DMS 273 (cell line): Measurements from ENCODE around the gene RTN4R.

ENCODE experiments used
- DNase-seq: peaks from one replicate; lab custom pipeline; 2025; ENCODE audit not compliant: unreplicated experiment; lab: John Stamatoyannopoulos, UW

The RTN4R gene

DNA sequence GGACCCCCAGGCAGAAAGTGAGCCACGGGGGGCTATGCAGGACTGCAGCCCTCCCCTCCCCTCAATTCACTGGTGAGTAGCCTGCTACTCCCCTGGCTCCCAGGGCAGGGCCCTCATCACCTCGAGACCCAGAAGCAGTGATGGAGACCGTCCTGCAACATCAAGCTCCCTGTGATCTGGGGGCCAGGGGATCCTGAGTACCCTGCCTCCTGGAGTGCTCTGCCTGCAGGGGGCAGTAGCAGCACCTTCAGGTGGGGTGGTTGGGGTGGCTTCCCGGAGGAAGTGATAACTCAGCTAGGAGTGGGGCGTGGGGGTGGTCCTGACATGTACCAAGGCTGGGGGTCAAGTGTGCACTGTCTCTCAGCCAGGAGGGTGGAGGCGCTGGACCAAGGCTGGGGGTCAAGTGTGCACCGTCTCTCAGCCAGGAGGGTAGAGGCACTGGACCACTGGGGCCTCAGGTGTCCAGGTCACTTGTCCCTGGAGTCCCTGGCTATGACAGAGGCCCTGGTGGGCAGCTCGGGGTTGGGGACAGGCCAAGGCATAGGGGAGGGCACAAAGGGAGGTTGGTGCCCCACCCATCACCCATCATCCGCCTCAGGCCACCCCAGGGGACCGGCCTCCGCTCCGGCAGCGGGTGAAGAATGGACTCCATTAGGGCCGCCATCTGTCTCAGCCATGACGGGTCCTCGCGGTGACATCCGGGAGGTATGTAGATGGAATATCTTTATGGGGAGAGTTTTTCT is 9.4 kb downstream of the RTN4R start:
- DNase-seq: no peak

DNA sequence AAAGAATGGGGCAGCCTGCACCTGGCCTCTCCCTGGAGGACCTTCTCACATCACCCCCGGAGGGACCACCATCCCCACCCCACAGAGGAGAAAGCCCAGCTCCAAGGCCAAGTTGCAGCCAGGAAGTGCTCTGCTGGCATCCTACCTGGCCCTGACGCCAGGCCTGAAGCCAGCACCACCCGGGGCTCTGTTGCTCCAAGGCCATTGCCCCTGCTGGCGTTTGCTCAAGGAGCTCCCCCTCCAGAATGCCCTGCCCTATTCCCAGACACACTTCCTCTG is 10.2 kb downstream of the RTN4R start:
- DNase-seq: no peak

DNA sequence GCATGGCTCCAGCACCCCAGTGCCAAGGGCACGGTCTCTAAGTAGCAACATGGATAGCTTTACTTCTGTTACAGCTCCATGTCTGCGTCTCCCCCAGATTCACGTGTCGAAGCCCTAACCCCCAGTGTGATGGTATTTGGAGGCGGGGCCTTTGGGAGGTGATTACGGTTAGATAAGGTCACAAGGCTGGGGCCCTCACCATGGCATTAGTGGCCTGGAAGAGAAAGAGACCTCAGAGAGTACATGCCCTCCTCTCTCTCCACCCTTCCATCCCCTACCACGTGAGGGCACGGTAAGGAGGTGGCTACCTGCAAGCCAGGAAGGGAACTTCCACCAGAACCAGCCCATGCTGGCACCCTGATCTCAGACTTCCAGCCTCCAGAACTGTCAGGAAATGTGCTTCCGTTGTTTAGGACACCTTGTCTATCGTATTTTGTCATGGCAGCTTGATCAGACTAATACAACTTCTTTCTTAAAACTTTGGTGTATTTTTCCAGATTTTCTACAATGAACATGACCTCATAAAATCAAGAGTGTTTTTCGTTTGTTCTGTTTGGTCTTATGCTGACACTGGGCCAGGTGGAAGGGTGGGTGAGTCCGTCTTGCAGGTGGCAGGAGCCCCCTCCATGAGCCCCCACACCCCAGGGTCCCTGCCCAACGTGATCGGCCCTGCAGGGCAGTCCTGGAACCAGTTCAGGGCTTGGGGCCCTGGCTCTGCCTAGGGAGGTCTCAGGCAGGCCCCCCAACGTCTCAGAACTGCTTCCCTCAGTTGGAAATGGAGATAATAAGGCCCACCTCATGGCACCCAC is 10.7 kb downstream of the RTN4R start:
- DNase-seq: no peak

DNA sequence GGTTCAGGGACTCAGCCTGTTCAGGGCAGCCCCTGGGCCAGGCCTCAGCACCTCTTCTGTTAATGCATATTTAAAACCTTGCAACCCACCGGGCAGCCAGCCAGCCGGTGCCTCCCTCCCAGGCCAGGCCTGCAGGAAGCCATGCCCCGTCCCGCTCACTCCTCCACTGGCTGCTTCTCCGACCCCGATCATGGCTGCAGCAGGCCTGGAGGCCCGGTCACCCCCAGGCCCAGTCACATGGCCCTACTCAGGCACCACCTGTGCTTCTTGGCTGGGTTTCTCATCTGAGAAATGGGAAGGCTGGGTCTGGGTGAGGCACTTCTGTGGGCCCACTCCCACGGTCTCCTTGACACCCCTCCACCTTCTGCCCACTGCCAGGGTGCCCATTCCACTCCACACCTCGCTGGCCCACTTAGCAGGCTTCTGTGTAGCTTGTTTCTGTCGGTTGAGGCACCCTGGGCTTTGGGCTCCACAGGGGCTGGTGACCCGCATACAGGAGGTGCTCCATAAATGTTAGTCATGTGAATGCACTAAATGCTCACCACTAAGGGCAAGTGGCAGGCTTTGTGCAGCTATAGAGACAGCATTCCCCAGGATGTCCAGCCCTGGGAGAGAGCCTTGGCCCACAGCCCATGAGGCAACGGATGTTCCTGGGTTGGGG is 11.4 kb downstream of the RTN4R start:
- DNase-seq: peak; percentile 19

DNA sequence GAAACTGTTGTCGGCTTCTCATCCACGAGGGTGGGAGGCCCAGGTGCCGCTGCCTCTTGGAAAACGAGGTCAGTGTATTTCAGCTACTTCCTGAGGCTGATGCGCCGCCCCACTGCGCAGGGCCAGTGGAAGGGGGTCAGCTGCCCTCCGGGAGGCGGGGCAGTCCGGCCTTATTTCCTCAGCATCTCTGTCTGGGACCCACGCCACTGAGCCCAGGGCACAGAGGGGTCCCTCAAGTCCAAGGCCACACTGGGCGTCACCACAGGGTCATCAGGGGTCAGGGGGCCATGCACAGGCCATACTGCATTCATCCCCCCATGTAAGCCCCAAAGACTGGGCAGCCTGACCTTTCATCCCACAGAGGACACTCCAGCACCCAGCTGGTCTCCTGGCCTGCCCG is 12.1 kb downstream of the RTN4R start:
- no peak for DNase-seq

DNA sequence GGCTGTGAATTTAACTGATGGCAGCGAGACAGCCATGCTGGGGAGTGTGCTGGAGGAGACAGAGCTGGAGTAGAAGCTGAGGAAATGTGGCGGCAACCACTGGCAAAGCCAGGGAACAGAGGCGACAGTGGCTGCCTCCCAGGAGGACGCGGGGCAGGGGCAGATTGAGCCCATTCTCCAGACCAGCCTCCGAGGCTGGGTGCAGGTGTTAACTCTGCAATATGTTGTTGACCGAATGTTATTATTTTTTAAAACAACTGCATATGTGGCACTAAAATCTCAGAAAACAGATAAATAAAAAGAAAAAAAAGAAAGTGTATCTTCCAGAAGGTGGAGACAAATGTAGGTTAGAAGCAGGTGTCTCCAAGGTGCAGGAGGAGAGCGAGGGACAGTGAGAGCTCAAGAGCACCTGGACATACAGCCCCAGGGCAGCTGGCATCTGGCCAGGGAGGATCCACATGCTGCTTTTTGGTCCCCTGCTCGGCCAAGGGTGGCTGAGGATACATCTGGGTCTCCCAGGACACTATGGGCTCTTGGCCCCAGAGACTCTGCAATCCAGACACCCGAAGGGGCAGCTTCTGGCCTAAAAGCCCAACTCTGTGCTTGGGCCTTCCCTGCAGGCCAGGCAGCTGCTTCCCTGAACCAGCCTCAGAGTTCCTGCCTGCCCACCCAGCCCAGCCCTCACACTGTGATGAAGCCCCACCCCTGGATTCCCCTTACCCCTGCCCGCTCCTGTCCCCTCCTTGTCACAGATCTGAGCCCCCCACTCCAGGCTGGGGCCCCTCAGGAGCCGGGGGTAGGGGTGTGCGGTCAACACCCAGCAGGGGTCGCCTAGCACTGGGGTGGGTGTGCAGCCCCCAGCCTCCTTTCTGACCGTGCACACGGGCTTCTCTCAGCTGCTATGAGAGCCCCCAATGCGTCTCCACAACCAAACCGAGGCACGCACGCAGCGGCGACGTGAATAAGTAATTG is 12.9 kb downstream of the RTN4R start:
- no peak for DNase-seq

DNA sequence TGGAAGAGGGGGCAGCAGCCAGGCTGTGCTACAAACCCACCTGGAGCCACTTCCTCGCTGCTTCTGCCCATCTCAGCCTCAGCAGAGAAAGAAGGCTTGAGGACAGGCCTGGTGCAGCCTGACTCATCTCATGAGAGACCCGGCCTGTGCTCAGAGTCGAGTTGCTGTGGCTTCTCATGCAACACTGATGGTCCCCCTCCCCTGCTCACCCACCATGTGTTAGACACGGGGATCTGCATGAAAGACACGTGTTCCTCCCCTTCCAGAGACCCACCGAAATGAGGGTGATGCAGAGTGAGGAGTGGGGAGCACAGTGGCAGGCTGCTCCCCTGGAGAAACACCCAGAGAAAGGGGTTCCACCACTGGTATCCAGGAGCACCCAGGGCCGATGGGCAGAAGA is 15.0 kb downstream of the RTN4R start:
- DNase-seq: no peak

DNA sequence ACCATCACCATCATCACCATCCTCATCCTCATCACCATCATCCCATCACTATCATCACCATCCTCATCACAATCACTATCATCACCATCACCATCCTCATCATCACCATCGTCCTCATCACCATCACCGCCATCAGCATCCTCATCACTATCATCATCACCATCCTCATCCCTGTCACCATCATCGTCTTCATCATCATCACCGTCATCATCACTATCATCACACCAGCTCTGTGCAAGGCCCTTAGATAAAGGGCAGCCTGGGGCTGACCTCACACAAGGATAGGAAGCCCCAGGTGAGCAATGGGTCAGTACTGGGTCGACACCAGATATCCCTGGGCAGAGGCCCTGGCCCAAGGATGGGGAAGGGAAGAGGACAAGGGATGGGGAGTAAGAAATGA is 16.1 kb downstream of the RTN4R start:
- no peak for DNase-seq

DNA sequence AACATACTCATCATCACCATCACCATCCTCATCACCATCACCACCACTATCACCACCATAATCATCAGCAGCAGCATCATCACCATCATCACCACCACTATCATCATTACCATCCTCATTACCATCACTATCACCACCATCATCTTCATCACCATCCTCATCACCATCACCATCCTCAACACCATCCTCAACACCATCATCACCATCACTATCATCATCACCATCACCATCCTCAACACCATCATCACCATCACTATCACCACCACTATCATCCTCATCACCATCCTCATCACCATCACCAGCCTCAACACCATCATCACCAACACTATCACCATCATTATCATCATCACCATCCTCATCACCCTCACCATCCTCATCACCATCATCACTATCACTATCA is 16.6 kb downstream of the RTN4R start:
- no peak for DNase-seq

DNA sequence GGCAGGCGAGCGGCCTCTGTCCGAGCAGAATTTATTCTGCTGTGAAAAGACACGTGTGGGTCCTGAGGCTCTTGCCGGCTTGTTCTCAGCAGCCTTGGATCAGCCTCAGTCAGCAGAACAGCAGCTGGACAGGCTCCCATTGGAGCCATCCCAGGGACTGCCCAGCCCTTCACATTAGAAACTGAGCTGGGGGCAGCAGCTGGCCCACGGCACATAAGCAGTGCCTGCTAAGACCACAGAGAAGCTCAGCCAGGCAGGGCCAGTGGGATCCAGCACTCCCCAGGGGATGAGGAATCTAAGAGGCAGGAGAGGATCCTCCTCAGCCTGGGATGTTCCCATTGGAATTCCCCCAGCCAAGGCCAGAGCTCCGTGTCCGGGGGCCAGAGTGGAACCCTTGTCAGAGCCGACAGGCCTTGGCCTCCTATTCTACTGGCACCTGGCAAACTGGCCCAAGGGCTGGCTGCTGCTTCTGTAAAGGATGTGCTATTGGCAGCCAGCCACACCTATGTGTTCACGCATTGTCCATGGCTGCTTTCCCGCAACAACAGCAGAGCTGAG is 18.2 kb downstream of the RTN4R start:
- peak; percentile 50 for DNase-seq

DNA sequence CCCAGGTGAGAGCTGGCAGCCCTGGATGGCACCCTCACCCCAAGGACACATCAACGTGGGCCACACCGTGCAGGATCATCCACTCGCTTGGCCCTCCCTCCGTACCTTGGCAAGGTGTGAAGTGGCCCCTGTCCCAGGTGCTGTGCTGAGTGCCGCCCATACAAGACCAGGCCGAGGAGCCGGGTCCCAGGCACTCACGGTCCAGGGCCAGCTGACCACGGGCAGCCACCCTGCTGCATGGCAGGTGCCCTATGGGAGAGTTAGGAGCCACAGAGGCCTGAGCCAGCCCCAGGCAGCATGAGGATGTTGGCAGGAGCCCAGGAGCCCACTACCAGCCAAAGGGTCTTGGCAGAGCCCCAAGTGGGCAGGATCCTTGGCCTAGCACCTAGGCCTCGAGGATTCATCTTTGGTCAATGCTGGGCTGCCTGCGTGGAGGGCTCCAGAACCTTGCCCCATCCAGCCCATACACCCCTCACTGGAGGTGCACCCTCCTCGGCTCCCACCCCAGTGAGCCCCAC is 19.6 kb downstream of the RTN4R start:
- no peak for DNase-seq

DNA sequence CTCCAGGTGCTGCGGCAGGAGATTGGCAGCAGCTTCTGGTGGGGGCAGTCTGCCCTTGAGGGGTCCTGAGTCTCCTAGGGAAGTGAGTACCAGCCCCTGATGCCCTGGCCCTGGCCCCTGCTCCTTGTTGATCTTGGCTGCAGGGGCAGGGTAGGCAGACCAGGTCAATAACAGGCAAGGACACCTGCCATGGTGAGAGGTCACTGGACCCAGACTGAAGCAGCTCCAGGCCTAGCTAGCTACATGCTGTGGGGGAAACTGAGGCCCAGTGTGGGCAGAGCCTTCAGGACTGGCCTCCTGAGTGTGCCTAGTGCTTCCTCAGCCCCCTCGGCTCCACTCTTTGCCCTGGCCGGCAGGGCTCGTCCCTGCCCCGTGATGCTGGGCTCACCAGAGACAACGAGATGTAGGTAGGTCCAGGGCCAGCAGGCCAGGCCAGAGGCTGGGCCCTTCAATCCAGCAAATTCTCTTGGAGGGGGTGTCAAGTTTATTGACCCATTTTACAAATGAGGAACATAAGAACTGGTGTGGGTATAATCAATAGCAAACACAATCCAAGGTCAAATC is 20.4 kb downstream of the RTN4R start:
- DNase-seq: no peak

DNA sequence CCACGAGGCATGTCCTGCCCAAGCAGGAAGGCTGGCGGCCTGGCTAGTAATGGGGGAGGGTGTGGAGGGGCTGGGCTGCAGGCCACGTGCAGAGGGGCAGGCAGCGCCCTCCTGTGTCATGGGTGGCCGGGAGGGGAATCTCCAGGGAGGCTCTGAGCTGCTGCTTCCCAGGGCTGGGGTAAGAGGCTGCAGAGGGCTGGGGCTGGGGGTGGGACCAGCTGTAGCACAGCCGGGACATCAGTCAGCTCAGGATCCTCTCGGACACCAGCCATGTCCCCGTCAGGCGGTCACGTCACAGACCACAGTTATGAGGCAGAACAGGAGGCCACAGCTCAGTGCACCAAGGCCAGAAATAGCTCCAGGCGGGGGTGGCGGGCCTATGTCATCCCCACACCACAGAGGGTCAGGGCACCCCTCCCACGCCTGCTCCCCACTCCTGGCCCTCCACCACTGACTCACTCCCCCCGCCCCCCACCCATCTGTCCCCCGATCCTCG is 21.1 kb downstream of the RTN4R start:
- DNase-seq: no peak

DNA sequence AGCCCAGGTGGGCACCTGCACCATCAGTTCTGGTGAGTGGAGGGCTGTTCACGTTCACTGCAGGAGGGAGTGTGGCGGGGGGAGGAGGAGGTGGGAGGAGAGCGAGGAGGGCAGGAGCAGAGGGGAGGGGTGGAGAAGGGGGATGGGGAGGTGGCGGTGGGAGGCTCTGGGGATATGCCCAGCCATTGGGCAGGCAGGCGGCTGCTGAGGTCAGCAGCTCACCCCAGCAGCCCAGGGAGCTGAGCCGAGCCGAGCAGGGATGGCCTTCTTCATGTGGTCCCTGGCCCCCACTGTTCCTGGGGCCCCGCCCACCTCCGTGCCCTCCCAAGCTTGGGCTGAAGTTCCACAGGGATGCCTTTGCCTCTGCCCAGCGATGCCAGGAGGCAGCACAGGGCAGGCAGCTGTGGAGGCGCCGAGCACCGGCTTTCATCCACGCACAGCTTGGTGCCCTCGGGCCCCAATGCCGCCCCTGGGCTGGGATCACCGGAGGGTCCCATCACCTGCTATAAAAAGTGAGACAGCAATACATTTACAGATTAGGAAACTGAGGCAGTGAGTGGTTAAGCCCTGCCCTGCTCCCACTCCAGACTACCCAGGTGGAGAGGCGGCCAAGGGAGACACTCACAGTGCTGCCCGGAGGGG is 21.6 kb downstream of the RTN4R start:
- DNase-seq: no peak

DNA sequence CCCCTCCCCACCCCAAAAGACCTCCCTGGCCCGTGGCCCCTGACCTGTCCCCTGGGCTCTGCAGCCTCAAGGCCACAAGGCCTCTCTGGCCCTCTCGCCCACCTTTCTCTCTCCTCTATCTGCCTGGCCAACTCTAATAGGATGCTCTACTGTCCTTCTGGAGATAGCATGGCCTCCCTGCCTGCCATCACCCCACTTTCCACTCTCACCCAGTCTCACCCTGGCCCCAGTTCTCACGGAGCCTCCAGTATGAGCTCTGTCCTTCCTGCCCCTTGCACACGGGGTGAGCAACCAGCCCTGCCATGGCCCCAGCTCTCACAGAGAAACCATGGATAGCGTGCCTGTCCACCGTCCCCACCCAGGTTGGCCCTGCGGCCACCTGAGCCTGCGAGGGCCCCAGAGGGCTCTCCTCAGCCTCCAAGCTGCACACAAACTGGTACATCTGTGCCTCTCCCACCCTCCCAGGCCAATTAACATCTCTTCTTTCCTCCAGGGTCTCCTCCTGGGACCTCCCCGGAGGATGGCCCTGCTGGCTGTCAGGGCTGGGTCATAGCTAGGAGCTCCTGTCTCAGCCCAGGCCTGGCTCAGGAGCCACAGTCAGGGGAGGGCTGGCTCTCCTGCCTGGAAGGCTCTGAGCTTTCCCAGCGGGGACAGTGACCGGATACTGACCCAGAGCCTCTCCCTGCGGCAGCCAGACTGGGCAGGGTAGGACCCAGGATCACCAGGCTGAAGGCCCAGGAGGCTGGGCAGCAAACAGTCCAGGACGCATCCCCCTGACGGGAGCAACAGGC is 22.3 kb downstream of the RTN4R start:
- DNase-seq: no peak

DNA sequence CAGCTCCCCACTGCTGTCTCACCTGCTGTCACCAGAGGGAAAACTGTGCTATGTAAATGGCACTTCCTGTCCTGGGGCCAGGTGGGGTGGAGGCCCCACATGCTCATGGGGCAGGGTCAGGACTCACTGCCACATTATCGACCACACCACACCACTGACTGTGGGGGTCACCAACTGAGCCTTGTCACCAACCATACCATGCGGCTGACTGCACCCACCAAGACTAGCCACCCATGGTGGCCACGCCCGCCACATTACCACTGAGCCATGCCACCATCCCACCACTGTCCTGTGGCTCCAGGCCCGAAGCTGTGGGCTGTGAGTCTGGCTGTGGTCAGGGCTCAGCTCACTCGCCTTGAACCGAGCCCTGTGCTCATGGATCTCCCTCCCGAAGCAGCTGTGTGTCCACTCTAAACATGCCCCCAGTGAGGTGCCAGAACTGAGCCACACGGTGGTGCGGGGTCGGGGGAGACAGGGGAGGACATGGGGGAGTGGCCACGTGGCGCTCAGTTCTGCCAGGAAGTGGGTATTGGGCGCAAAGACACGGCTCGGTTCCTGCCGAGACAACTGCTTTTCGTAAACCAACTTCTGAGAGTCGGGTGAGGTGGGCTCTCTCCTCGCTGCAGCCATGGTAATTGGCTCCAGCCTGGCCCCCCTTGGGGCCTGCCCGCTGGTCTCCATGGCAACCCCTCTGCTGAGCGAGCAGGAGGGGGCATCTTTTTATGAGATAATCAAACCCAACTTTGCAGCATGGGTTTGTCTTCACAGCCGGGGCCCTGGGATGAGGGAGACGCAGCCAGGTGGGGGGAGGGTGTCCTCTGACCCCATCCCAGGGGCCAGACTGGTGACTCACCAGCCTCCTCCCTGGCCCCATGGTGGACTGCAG is 23.2 kb downstream of the RTN4R start:
- DNase-seq: peak; percentile 35

DNA sequence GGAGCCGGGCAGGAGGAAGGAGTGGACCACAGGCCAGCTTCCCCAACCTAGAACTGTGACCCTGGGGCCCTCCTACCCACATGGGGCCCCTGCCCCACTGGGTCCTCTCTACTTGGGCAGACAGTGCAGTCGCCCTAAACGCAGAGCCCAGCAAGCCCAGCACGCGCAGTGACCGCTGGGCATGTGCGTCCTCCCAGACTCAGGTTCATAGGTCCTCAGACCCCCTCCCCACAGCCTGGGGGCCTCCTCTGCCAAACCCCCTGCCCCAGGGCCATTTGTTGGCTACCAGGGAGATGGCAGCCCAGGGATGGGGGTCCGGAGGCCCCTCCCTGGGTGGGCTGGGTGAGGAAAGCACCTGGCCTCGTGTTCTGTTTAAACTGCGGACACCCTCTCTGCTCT is 23.9 kb downstream of the RTN4R start:
- DNase-seq: no peak
